Activated CD4-positive, alpha-beta T cell treated with anti-CD3 and anti-CD28 coated beads for 4 hours (primary cell): ENCODE results near the gene ZNF831.

Source experiments
- DNase-seq, 2 donors: peaks; one replicate each; pipeline ENCODE4 v3.0.0-alpha.2; 2020

ZNF831 gene

GRCh38 chr20:59253779-59254319, 90.2 kb downstream of the ZNF831 start:
- peak in 1 of 2 donors; percentile 20 for DNase-seq

DNA sequence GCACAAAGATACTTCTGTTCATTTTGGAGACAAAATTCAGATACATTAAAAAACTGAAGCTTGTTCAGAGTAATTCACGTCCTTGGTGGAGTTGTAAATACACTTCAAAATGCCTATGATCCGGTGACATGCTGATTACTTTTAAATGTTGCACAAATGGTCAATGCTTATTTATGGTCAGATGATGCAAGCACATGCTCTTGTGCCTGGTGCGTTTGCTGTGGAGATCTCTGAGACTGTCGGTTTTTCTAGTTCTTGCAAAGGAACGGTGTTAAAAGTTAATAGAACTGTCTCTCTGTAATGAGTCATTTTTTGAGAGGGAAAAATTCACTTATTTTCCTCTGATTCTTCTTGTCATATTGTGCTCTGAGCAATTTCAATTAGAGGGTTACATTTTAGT, 91.6 kb downstream of the ZNF831 start:
- DNase-seq, result no peak

DNA sequence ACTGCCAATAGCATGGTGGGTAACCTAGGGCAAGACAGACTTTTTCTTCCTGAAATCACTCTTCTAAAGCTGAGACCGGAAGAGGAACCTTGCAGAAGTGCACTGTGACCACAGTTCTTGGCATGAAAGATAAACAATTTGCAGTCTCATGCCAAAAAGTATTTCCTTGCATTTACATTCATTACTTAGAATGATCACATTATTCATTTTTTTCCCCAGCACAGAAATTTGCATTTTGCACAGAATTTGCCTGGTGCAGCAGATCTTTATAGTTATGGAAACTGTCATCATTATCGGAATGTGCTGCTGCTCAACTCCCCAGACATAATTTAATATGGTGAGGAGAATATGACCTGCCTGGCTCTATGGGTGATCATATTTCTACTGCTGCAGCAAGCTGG, 94.6 kb downstream of the ZNF831 start:
- DNase-seq, result no peak

GRCh38 chr20:59259946-59260345, 96.3 kb downstream of the ZNF831 start:
- no peak for DNase-seq

DNA sequence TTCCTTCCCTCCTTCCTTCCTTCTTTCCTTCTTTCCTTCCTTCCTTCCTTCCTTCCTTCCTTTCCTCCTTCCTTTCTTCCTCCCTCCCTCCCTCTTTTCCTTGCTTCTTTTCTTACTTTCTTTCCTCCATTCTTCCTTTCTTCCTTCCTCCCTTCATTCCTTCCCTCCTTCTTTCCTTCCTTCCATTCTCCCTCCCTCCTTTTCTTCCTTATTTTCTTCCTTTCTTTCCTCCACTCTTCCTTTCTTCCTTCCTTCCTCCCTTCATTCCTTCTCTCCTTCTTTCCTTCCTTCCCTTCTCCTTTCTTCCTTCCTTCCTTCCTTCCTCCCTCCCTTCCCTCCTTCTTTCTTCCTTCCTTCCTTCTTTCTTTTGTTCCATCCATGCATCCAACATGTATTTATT, 101.7 kb downstream of the ZNF831 start:
- DNase-seq, result no peak

- no peak for DNase-seq
These were observed 105.2 kb downstream of the ZNF831 start for GRCh38 chr20:59268870-59269269.

DNA sequence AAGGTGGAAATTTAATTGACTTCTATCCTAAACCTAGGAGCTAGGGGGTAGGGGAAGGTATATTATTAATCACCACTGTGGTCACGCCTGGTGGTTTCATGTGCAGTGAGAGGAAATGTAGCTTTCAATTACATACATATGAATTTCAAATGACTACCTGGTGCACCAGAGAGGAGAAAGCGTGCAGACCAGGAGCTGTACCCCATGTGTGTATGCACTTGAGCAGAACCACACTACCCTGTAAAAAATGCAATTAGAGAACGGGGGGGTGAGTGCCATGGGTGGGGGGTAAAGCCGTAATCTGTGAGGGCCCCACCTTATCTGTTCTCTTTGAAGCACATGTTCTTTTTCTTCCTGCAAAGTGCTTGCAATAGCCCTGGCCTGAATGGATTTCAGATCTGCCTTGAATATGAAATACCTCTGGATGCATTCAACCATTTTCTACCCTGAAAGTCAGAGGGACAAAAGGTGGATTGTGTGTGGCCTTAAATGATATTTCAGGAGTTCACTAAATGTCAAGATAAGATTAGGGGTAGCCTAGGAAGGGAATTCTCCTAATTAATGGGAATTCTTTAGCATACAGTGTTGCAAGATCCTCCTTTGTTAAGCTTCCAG, 105.9 kb downstream of the ZNF831 start:
- no peak for DNase-seq

DNA sequence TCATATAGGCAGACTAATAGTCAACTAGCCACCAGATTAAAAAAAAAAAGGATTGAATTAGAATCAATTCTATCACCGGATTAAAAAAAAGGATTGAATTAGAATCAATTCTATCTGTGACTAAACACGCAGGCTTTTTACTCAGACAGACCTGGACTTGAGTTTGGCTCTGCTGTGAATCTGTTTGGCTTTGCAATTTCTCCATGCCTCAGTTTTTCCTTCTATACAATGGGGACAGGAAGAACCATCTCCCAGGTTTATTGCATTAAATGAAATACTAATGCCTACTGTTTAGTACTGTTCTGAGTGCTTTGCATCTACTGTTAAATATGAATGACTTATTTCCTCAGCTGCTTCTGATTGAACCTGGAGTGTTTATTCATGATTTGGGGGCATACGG, 106.8 kb downstream of the ZNF831 start:
- DNase-seq, result no peak

DNA sequence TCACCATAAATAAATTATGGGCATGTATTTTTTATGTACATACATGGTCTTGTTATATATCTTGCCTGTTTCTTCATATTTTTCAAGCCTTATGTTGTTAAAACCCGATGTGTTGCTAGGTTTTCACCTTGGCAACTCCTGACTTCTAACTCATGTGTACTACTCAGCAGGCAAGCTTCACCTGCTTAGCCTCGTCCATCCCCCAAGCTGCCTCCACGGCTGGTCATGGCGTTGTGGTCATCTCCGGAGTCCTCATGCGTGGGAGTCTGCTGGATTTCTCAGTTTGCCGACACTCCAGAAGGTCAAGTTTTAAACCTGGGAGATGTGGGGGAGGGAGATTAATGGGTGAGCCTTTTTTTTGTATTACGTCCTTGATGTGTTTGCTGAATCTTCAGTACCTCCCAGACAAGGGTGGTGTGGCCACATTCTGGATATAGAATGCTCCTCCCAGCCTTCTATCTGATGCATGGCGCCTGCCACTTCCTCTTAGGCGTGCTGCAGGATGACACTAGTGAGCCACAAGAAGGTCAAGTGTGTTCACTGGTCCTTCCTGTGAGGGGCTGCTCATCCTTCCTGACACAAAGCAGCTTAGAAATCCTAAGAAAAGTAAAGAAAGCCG, 110.2 kb downstream of the ZNF831 start:
- no peak for DNase-seq

DNA sequence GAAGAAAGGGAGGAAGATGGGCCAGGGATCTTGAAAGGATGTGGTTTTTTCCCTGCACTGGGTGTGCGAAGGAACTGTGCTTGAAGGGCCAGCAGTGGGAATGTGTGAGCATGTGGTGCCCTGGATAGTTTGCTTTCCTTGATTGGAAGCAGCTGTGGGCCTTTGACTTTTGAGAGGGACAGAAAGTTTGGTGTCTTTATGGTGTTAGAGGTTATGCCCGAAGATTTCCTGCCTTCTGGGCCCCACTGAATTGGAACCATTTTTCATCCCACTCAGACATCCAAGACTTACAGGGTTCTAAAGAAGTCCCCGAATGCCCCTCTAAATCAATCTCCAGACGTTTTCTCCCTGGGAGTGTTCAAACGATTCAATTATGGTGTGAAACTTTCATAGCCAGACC, 113.3 kb downstream of the ZNF831 start:
- DNase-seq, result no peak

DNA sequence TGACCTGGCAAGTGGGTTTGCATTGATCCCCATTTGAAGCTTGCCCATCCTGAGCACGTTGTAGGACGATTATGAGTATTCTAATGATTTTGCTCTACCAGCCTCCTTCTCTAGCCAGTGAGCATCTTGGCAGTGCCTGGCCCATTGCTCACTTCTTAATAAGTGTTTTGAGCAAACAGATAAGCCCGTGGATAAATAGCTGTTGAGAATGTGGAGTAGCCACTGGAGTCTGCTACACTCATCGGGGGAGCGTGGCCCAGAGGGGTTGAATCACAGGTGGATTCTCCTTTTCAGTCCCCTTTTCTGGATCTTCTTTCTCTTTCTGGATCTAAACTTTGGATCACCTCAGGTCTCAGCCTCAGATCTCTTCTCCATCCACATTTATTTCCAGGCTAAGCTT, 120.8 kb downstream of the ZNF831 start:
- DNase-seq, result no peak

DNA sequence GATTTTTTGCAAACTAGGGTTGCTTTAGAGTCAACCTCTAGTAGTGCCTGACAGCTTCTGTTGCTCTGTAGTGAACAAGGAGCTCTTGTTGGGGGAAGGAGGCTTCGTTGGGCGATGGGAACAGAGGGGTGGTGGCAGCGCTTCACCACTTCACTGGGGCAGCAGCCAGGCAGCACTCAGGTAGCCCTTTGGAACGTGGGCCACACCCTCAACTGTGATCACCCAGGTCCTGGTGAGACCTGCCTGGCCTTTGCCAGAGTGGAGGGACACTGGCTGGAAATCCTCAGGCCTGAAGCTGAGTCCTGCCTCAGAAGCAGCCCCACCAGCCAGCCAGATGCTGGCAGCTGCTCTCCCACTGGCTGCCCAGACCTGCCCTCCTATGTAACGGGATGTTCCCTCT, 126.4 kb downstream of the ZNF831 start:
- no peak for DNase-seq

DNA sequence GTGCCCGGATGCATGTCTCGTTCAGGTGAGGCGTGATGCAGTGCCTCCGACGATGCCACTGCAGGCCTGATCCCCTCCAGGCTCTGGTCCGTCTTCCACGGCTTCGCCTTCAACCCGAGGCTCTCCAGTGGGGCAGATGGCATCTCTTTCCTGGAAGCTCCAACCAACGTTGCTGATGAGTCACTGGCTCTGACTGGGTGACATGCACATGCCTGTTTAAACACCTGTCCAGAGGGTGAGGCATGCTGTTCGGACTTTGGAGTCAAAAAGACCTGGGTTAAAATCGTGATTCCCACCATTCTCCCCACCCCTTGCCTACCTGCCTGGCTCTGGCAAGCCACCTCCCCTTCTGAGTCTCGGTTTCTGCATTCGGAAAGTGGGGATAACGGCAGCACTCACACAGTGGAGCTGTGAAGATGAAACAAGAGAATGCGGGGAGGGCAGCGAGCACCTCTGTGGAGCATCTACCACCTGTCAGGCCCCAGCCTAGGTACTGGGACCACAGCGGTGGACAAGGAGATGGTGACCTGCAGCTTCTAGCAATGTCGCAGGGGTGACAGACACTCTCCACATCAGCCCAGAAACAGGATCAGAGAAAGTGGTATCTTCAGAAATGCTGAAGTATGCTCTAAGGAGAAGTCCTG, 128.2 kb downstream of the ZNF831 start:
- DNase-seq, result no peak

GRCh38 chr20:59295531-59295930, 131.9 kb downstream of the ZNF831 start:
- no peak for DNase-seq

DNA sequence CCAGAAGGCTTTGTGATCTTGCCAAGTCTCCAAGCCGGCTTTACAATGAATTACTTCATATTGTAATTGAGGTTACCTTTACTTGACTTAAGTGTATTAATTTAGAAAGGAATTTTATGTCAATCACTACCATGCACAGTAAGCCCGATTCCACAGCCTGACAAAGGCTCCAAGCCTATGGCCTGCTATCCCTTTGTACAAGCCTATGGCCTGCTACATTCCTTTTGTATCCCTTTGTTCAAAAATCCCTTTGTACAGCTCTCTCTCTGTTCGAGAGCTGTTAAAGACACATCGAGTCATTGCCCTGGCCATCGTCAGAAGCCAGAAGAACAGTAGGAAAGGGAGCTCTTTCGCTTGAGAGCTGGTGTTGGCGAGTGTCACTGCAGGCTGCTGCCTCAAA, 134.1 kb downstream of the ZNF831 start:
- no peak for DNase-seq

- DNase-seq, result no peak
These were observed 136.3 kb downstream of the ZNF831 start for GRCh38 chr20:59299945-59300332.

- DNase-seq, result no peak
These were observed 136.9 kb downstream of the ZNF831 start, which contains the start of gene EDN3 for GRCh38 chr20:59300333-59301081. EDN3 (plus strand) TSS chr20:59300611; CDS start chr20:59300813, 202 bp downstream.

- DNase-seq, result no peak
These were observed 137.9 kb downstream of the ZNF831 start for GRCh38 chr20:59301343-59302007.

DNA sequence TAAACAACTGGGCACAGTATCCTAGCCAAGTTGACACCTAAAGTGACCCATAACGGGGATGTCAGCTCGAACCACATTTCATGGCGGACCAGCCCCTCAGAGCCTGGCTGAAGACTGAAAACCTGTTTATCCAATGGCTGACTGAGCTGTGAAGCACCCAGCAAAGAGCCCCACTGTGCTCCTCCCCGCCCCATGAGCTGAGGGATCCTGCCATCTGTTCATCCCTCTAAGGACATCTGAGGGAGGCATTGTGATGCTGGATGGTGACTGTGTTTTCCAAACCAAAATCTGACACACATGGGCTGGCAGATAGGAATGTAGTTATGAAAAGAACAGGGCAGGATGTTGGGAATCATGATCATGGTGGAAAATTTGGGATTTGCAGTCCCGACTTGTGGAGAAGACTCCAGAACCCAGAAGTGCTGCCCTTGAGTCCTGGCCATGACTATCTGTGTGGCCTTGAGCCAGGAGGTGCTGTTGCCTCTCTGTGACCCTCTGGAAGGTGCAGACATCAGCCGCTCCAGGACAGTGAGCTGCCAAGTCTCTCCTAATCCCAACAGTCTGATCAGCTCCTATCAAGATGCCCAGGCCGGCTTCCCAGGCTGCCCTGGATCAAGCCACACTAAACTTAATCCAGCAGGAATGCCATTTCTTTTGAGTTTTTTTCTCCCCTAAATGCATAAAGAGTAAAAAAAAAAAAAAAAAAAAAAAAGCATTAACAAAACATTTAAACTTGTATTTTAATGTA, 142.5 kb downstream of the ZNF831 start:
- DNase-seq, result no peak

GRCh38 chr20:59307270-59307669, 143.6 kb downstream of the ZNF831 start:
- no peak for DNase-seq
